GM23338 (cell line): ENCODE measurements around the gene SLC29A4.

Experiments
- CREB1 ChIP-seq: fragments of 250-450 bp; sonication (Bioruptor Pico); IDR thresholded peaks from 2 replicates; pipeline ENCODE4 v1.5.0; 2020; ENCODE audit warnings: low read depth, mild to moderate bottlenecking, moderate library complexity
- EZH2 ChIP-seq: fragments of 200-600 bp; sonication (generic); IDR thresholded peaks from one replicate; pipeline ENCODE4 v1.8.0; 2017; ENCODE audit warnings: antibody characterized with exemption, mild to moderate bottlenecking, low read depth; ENCODE audit not compliant: unreplicated experiment
- EZH2phosphoT487 ChIP-seq: fragments of 200-600 bp; sonication (generic); IDR thresholded peaks from one replicate; pipeline ENCODE4 v1.8.1; 2018; ENCODE audit warnings: antibody characterized with exemption; ENCODE audit not compliant: unreplicated experiment
- JUNB ChIP-seq: IDR thresholded peaks from one replicate; pipeline ENCODE4 v1.6.1; 2016; ENCODE audit warnings: antibody characterized with exemption; ENCODE audit not compliant: unreplicated experiment
- NANOG ChIP-seq: IDR thresholded peaks from 2 replicates; pipeline ENCODE4 v1.6.1; 2016; ENCODE audit warnings: antibody characterized with exemption, borderline replicate concordance
- POLR2AphosphoS5 ChIP-seq: IDR thresholded peaks from 2 replicates; pipeline ENCODE4 v1.6.1; 2016; ENCODE audit warnings: antibody characterized with exemption, low read depth
- REST ChIP-seq: IDR thresholded peaks from one replicate; pipeline ENCODE4 v1.6.1; 2018; ENCODE audit warnings: antibody characterized with exemption; ENCODE audit not compliant: unreplicated experiment
- STAT1 ChIP-seq: IDR thresholded peaks from one replicate; pipeline ENCODE4 v1.6.1; 2016; ENCODE audit warnings: antibody characterized with exemption; ENCODE audit not compliant: unreplicated experiment
- ZNF331 ChIP-seq: fragments of 250-450 bp; sonication (Bioruptor Pico); IDR thresholded peaks from 2 replicates; pipeline ENCODE4 v1.5.0; 2020; ENCODE audit warnings: low read depth, mild to moderate bottlenecking, moderate library complexity
- TF ChIP-seq, protein P1 (sequence below), 2 experiments: fragments of 200-600 bp in 1 of 2; sonication (generic) in 1 of 2; conservative IDR thresholded peaks; 2 replicates each; pipeline versions ENCODE4 v1.5.1 to v1.6.1; 2016 to 2017; ENCODE audit warnings: antibody characterized with exemption in 2 of 2, low read depth in 2 of 2, mild to moderate bottlenecking in 2 of 2, moderate library complexity in 1 of 2
- TF ChIP-seq, protein P2 (sequence below): IDR thresholded peaks from 2 replicates; pipeline ENCODE4 v1.6.1; 2016; ENCODE audit warnings: antibody characterized with exemption

GRCh38 chr7:5310822-5311405 lies 28.2 kb downstream of the SLC29A4 start:
- TF ChIP-seq, protein P1, sequence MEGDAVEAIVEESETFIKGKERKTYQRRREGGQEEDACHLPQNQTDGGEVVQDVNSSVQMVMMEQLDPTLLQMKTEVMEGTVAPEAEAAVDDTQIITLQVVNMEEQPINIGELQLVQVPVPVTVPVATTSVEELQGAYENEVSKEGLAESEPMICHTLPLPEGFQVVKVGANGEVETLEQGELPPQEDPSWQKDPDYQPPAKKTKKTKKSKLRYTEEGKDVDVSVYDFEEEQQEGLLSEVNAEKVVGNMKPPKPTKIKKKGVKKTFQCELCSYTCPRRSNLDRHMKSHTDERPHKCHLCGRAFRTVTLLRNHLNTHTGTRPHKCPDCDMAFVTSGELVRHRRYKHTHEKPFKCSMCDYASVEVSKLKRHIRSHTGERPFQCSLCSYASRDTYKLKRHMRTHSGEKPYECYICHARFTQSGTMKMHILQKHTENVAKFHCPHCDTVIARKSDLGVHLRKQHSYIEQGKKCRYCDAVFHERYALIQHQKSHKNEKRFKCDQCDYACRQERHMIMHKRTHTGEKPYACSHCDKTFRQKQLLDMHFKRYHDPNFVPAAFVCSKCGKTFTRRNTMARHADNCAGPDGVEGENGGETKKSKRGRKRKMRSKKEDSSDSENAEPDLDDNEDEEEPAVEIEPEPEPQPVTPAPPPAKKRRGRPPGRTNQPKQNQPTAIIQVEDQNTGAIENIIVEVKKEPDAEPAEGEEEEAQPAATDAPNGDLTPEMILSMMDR (conservative IDR thresholded peaks at IDR 0.05; ENCODE audit: low read depth in 2 of 2) = no peak
- no peak for TF ChIP-seq EZH2
- no peak for TF ChIP-seq POLR2AphosphoS5
- TF ChIP-seq EZH2phosphoT487 = no peak
- TF ChIP-seq ZNF331 (CRISPR knock-in tag) = no peak
- TF ChIP-seq STAT1 = no peak
- TF ChIP-seq, protein P2, sequence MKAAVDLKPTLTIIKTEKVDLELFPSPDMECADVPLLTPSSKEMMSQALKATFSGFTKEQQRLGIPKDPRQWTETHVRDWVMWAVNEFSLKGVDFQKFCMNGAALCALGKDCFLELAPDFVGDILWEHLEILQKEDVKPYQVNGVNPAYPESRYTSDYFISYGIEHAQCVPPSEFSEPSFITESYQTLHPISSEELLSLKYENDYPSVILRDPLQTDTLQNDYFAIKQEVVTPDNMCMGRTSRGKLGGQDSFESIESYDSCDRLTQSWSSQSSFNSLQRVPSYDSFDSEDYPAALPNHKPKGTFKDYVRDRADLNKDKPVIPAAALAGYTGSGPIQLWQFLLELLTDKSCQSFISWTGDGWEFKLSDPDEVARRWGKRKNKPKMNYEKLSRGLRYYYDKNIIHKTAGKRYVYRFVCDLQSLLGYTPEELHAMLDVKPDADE = no peak
- no peak for TF ChIP-seq CREB1 (CRISPR knock-in tag)
- TF ChIP-seq REST = no peak
- no peak for TF ChIP-seq JUNB
- no peak for TF ChIP-seq NANOG
